ENCODE measurements around the gene PPM1A.

DNA sequence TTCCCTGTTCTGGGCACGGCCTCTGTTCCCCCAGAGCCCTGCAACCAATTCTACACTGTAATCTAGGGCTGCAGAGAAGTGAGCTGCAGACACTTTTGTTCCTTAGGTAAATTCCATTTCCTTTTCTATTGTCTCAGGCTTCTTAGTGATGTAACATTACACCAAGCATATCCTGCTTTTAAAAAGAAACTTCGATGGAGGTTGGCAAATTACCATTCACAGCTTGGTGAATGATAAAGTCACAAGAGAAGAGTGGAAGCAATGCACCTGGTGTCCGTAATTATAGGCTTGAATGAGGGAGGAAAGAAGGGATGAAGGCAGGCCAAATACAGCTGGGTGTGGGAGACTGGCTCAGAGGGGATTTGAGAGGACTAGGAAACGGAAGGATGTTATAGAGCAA is 68.6 kb downstream of the PPM1A start:
- TF ChIP-seq CTCF (conservative IDR thresholded peaks at IDR 0.05 in 1 of 2, IDR thresholded peaks at IDR 0.05 in 1 of 2; ENCODE audit: extremely low read depth in 1 of 2, insufficient read depth in 1 of 2, low read depth in 1 of 2, low read length in 2 of 2) (no peak), EZH2 (IDR thresholded peaks at IDR 0.05; ENCODE audit: borderline replicate concordance, low read length) (no peak)

All from mammary epithelial cell (primary cell).